GM12892 (cell line): ENCODE measurements around the gene TMEM184B.

ENCODE experiments used
- POLR2A ChIP-seq: IDR thresholded peaks from 2 replicates; pipeline ENCODE4 v1.6.1; 2011; ENCODE audit warnings: low read depth, low read length, control low read depth
- POLR2AphosphoS5 ChIP-seq: IDR thresholded peaks from 2 replicates; pipeline ENCODE4 v1.6.1; 2011; ENCODE audit warnings: low read depth, low read length, control low read depth
- TAF1 ChIP-seq: IDR thresholded peaks from 2 replicates; pipeline ENCODE4 v1.6.1; 2011; ENCODE audit warnings: low read depth, mild to moderate bottlenecking, control low read depth, low read length, borderline replicate concordance

GRCh38 chr22:38212442-38212841 is 60.4 kb downstream of the TMEM184B start:
- TF ChIP-seq POLR2AphosphoS5 (no peak), POLR2A (no peak), TAF1 (no peak)
